Activated T-helper 17 cell treated with anti-CD3 and anti-CD28 coated beads, Interleukin-2, amount 50 U/mL, for 72 hours (primary cell): ENCODE data around the gene CYP27A1. TPM values are rescaled to one million over a fixed set of nuclear protein-coding genes. Genes with fewer than 3 reads are reported as not detected.

ENCODE experiments used
- ATAC-seq: fragments of 150-1000 bp; cut with Tn5 transposase; replicated peaks from 2 replicates; pipeline ENCODE4 v1.10.0; 2021; ENCODE audit warnings: mild to moderate bottlenecking, moderate library complexity
- H3K27ac Mint-ChIP-seq: one replicate; pipeline ENCODE4 v1.8.0; 2022; ENCODE audit warnings: mixed read lengths
- H3K27me3 Mint-ChIP-seq: one replicate; pipeline ENCODE4 v1.8.0; 2022; ENCODE audit warnings: mixed read lengths
- H3K36me3 Mint-ChIP-seq: one replicate; pipeline ENCODE4 v1.8.0; 2022; ENCODE audit warnings: low read depth, mild to moderate bottlenecking, mixed read lengths
- H3K4me1 Mint-ChIP-seq: one replicate; pipeline ENCODE4 v1.8.0; 2022; ENCODE audit warnings: mixed read lengths
- H3K4me3 Mint-ChIP-seq: one replicate; pipeline ENCODE4 v1.8.0; 2022; ENCODE audit warnings: mild to moderate bottlenecking, mixed read lengths
- H3K9me3 Mint-ChIP-seq: one replicate; pipeline ENCODE4 v1.8.0; 2022; ENCODE audit warnings: mixed read lengths
- total RNA-seq, 2 donors: library from RNA; stranded (reverse); gene quantifications; one replicate each; pipeline ENCODE4 v1.2.3, GENCODE V29; 2022

CYP27A1 gene
- total RNA-seq, 2 donors from 2014 or later = 0.66 TPM; not detected in 1

GRCh38 chr2:218859988-218860831 is 78.3 kb downstream of the CYP27A1 start:
- Mint-ChIP-seq H3K27me3 (peaks cover 70% of the 10 kb centered on the region), H3K4me3 (peak overlapping the region; percentile 54), H3K36me3 (no peaks in the 10 kb centered on the region), H3K27ac (no peak overlapping the region), H3K9me3 (no peaks in the 10 kb centered on the region), H3K4me1 (no peaks in the 10 kb centered on the region)
- ATAC-seq = no peak

DNA sequence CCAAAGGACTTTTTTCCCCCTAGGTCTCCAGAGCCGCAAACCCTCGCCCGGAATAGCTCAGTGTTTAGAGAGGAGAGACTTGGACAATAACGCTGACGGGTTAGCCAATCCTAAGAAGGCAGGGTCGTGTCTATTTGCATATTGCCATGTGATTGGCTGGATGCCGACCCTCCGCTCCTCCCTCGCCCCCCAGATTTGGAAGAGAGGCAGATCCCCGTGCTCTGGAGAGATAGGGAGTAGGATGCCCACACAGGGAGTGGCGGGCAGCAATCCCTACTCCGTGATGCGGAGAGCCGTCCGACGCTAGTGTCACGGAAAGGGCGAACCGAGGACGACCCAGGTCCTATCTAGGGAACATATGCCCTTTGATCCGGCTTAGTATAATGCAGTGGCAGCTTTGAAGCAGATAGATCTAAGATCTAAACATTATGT is 79.0 kb downstream of the CYP27A1 start:
- no peak for ATAC-seq
- Mint-ChIP-seq H3K36me3 (no peaks in the 10 kb centered on the region), H3K27ac (no peak overlapping the region), H3K4me1 (no peaks in the 10 kb centered on the region), H3K9me3 (no peaks in the 10 kb centered on the region), H3K27me3 (peaks cover 65% of the 10 kb centered on the region), H3K4me3 (peak overlapping the region; percentile 54)

- H3K4me1 Mint-ChIP-seq = no peaks in the 10 kb centered on the region
- no peak overlapping the region for H3K4me3 Mint-ChIP-seq
- H3K27me3 Mint-ChIP-seq = peaks cover 64% of the 10 kb centered on the region
- H3K27ac Mint-ChIP-seq = no peak overlapping the region
- no peaks in the 10 kb centered on the region for H3K36me3 Mint-ChIP-seq
- no peaks in the 10 kb centered on the region for H3K9me3 Mint-ChIP-seq
- ATAC-seq = no peak
These were observed 79.8 kb downstream of the CYP27A1 start for GRCh38 chr2:218861645-218862318.

DNA sequence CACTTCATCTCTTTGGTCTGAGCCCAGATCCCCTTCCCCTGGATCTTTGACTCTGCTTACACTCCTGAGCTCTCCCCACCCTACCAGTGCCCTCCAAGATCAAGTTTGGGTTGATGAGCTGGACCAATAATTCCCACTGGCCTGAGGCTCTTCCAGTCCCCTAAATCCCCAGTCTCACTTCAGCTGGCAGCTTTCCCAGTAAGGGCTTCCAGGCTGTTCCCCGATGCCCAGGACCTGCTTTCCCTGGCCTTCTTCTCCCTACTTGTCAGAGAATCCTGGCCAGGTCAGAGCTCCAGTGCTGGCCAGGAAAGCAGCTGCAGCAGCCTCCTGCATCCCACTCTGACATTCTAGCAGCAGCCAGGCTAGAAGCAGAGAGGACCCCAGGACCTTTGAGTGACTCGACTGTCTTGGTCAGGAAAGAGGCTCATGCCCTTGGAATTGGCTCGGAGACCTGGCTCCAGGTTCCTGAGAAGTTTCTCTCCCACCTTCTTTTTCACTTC is 81.1 kb downstream of the CYP27A1 start:
- no peak overlapping the region for H3K27ac Mint-ChIP-seq

More for the DNA sequence above, 81.1 kb downstream of the CYP27A1 start:
- no peaks in the 10 kb centered on the region for H3K9me3 Mint-ChIP-seq
- peaks cover 51% of the 10 kb centered on the region for H3K27me3 Mint-ChIP-seq
- no peak for ATAC-seq
- H3K4me1 Mint-ChIP-seq = no peaks in the 10 kb centered on the region
- no peak overlapping the region for H3K4me3 Mint-ChIP-seq
- H3K36me3 Mint-ChIP-seq = no peaks in the 10 kb centered on the region

Other genes starting within 250 kb of the CYP27A1 start
- 100 to 1,000 TPM in 1 of 2 donors, 10 to 100 TPM in 1; 37.3 to 111 TPM for gene USP37, start 213.8 kb upstream of the CYP27A1 start, total RNA-seq
- 100 to 1,000 TPM in 1 of 2 donors, 10 to 100 TPM in 1; 74.1 to 102 TPM for gene CNOT9, start 213.3 kb upstream of the CYP27A1 start, total RNA-seq
- gene PLCD4, start 174.2 kb upstream of the CYP27A1 start, total RNA-seq = under 1 TPM; 0.37 to 0.52 TPM
- 10 to 100 TPM; 28.5 to 44.0 TPM for gene ZNF142, start 122.5 kb upstream of the CYP27A1 start, total RNA-seq
- gene BCS1L, start 122.5 kb upstream of the CYP27A1 start, total RNA-seq = 10 to 100 TPM; 20.2 to 69.3 TPM
- 10 to 100 TPM; 13.5 to 20.7 TPM for gene RNF25, start 110.1 kb upstream of the CYP27A1 start, total RNA-seq
- gene STK36, start 110.1 kb upstream of the CYP27A1 start, total RNA-seq = 10 to 100 TPM; 13.4 to 13.8 TPM
- 10 to 100 TPM; 34.1 to 42.6 TPM for gene TTLL4, start 71.3 kb upstream of the CYP27A1 start, total RNA-seq
- not detected for gene PRKAG3, start 49.7 kb downstream of the CYP27A1 start, total RNA-seq
- under 1 TPM in 1 of 2 donors, not detected in 1; 0.29 TPM for gene WNT6, start 77.7 kb downstream of the CYP27A1 start, total RNA-seq
- gene WNT10A, start 98.7 kb downstream of the CYP27A1 start, total RNA-seq = 10 to 100 TPM in 1 of 2 donors, 1 to 10 TPM in 1; 1.0 to 49.8 TPM
- gene CDK5R2, start 177.5 kb downstream of the CYP27A1 start, total RNA-seq = not detected
- gene FEV, start 203.0 kb downstream of the CYP27A1 start, total RNA-seq = not detected
- not detected for gene CRYBA2, start 211.3 kb downstream of the CYP27A1 start, total RNA-seq